Upper lobe of right lung (tissue), 1 donor: ENCODE data around the gene NPY4R2. TPM values are rescaled to one million over a fixed set of nuclear protein-coding genes. Genes with fewer than 3 reads are reported as not detected.
A peak's percentile ranks its signal among the peaks of the same experiment; 100 is the strongest.
"Not testable (repeated sequence)": the region's sequence is repeated elsewhere in the genome, so short reads cannot be mapped to it uniquely, and the experiment has no call there.

Experiments used
- ATAC-seq: fragments of 200-7000 bp; cut with Tn5 transposase; one replicate; pipeline ENCODE4 v1.9.1; 2020; ENCODE audit warnings: mild to moderate bottlenecking, moderate library complexity
- DNase-seq: peaks from one replicate; pipeline ENCODE4 v3.0.0-alpha.2; 2020
- H3K27ac ChIP-seq: fragments of 200-600 bp; one replicate; pipeline ENCODE4 v1.8.0; 2022
- H3K27me3 ChIP-seq: fragments of 200-600 bp; one replicate; pipeline ENCODE4 v1.8.0; 2022; ENCODE audit warnings: mild to moderate bottlenecking
- H3K36me3 ChIP-seq: fragments of 200-600 bp; one replicate; pipeline ENCODE4 v1.8.0; 2022
- H3K4me1 ChIP-seq: fragments of 200-600 bp; one replicate; pipeline ENCODE4 v1.8.0; 2022
- H3K4me3 ChIP-seq: fragments of 200-600 bp; one replicate; pipeline ENCODE4 v1.8.0; 2022; ENCODE audit warnings: mild to moderate bottlenecking
- H3K9me3 ChIP-seq: fragments of 200-600 bp; one replicate; pipeline ENCODE4 v1.8.0; 2022
- intact Hi-C: fragments of 100-400 bp; cut with DNase I; formaldehyde crosslinking; loops from one replicate; pipeline ENCODE4 v1.11.0; 2022
- long read RNA-seq: library from polyadenylated mRNA; unstranded; transcript quantifications from one replicate; pipeline ENCODE4 v2.0.0, GENCODE V29; 2021
- total RNA-seq: library from RNA; stranded (reverse); fragmentation: NEBNext Ultra II Directional; extraction: Animal tissue kit (Norgen Biotek cat#: 25700); gene quantifications from one replicate; pipeline ENCODE4 v1.2.1, GENCODE V29; 2021
- donor health status: DM: no; HTN: yes; CAD: no; lungs with severe emphysema.

NPY4R2 gene
- total RNA-seq = 1.4 TPM
- long read RNA-seq = 0 reads

GRCh38 chr10:47918475-47918874 is at the start of gene NPY4R2:
Gene NPY4R2, plus strand, starts transcription at chr10:47918662. Its CDS starts 3,326 bp downstream, at chr10:47921988.
- ATAC-seq, H3K27me3 ChIP-seq, H3K9me3 ChIP-seq, H3K4me1 ChIP-seq, H3K4me3 ChIP-seq, H3K36me3 ChIP-seq, intact Hi-C loops, H3K27ac ChIP-seq, DNase-seq: not testable (repeated sequence)

DNA sequence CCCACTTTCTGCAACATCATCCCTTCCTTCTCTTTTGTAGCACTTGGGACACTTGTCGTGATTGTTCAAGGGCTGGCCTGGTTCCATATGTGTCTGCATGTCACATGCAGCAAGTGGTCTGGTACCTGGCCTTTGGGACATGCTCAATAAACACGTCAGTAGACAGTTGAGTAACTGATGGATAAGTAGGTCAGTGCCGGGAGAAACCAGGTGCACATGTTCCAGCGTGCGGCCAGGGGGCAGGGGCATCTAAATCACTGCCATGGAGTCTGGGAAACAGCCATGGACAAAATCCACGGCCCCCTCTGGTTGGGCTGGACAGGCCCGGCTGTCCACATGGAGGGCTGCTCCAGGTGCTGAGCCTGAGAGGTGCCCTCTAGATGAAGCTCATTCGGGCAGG is 47.6 kb upstream of the NPY4R2 start:
- H3K27me3 ChIP-seq, H3K9me3 ChIP-seq, H3K4me3 ChIP-seq, H3K4me1 ChIP-seq, DNase-seq, H3K36me3 ChIP-seq, H3K27ac ChIP-seq, intact Hi-C loops: not testable (repeated sequence)
- peak; percentile 50 for ATAC-seq

DNA sequence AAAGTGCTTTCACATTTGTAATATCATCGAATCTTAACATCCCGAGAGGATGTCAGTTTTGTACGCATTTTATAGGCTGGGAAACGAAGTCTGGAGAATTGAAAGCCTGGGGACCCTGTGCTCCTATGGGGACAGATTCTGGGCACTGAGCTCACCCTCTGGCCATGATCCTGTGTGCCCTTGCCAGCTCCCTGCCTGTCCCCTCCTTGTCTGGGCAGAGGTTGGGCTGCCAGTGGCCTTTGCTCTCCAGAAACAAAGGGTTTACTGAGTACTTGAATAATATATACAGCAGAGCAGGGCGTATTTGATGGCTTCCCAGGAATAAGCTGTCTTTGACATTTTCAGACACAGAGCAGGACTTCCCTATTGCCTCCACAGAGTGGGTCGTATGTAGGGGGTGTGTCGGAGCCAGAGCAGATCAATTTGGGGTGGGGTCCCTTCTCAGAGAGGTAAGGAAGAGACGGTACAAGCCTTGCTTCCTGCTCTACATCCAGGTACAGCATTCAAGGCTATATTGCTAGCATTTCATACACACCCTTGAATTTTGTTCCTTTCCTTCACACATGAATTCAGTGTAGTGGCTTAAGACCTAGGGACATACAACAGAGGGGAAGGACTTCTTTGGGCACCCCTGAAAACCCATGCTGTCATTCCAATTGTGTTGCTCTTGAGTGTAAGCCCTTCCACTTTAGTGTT is 46.8 kb upstream of the NPY4R2 start:
- H3K36me3 ChIP-seq, H3K27me3 ChIP-seq, H3K27ac ChIP-seq, DNase-seq, H3K4me3 ChIP-seq, H3K4me1 ChIP-seq, intact Hi-C loops, H3K9me3 ChIP-seq, ATAC-seq: not testable (repeated sequence)

GRCh38 chr10:47872236-47872635 is 46.2 kb upstream of the NPY4R2 start:
- H3K36me3 ChIP-seq, ATAC-seq, DNase-seq, H3K4me1 ChIP-seq, H3K27me3 ChIP-seq, intact Hi-C loops, H3K4me3 ChIP-seq, H3K27ac ChIP-seq, H3K9me3 ChIP-seq: not testable (repeated sequence)

GRCh38 chr10:47884239-47884638 is 34.2 kb upstream of the NPY4R2 start:
- DNase-seq, ATAC-seq, intact Hi-C loops, H3K4me3 ChIP-seq, H3K36me3 ChIP-seq, H3K27ac ChIP-seq, H3K4me1 ChIP-seq, H3K27me3 ChIP-seq, H3K9me3 ChIP-seq: not testable (repeated sequence)

GRCh38 chr10:47884934-47885333 is 33.5 kb upstream of the NPY4R2 start:
- H3K36me3 ChIP-seq, ATAC-seq, H3K27ac ChIP-seq, H3K4me1 ChIP-seq, H3K4me3 ChIP-seq, H3K9me3 ChIP-seq, intact Hi-C loops, DNase-seq, H3K27me3 ChIP-seq: not testable (repeated sequence)

DNA sequence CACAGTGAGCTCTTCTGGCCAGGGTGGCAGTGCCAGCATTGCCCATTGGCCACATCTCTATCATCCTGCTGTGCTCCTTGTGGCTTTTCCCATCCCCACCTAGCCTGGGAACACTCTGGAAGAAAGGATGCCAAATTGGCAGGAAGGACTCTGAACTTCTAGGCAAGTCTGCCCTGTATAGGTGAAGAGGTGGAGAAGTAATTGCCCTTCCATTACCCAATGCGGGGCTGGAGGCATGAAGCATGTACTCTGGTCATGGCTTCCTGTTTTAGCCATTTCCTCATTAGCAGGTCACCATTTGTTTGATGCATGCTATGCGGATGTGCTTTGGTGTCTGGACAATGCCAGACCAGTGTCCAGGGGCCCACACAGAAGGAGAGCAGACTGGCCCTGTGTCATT is 32.1 kb upstream of the NPY4R2 start:
- peak; percentile 15 for ATAC-seq
- H3K4me3 ChIP-seq, intact Hi-C loops, H3K36me3 ChIP-seq, H3K4me1 ChIP-seq, H3K27me3 ChIP-seq, DNase-seq, H3K27ac ChIP-seq, H3K9me3 ChIP-seq: not testable (repeated sequence)

- DNase-seq, H3K9me3 ChIP-seq, H3K27ac ChIP-seq, H3K4me1 ChIP-seq, H3K4me3 ChIP-seq, H3K27me3 ChIP-seq, H3K36me3 ChIP-seq, intact Hi-C loops: not testable (repeated sequence)
- peak; percentile 4 for ATAC-seq
Measured at GRCh38 chr10:47886827-47887226, 31.6 kb upstream of the NPY4R2 start.

GRCh38 chr10:47890737-47891136 is 27.7 kb upstream of the NPY4R2 start:
- H3K4me1 ChIP-seq, H3K36me3 ChIP-seq, H3K9me3 ChIP-seq, DNase-seq, intact Hi-C loops, H3K27ac ChIP-seq, H3K27me3 ChIP-seq, ATAC-seq, H3K4me3 ChIP-seq: not testable (repeated sequence)

DNA sequence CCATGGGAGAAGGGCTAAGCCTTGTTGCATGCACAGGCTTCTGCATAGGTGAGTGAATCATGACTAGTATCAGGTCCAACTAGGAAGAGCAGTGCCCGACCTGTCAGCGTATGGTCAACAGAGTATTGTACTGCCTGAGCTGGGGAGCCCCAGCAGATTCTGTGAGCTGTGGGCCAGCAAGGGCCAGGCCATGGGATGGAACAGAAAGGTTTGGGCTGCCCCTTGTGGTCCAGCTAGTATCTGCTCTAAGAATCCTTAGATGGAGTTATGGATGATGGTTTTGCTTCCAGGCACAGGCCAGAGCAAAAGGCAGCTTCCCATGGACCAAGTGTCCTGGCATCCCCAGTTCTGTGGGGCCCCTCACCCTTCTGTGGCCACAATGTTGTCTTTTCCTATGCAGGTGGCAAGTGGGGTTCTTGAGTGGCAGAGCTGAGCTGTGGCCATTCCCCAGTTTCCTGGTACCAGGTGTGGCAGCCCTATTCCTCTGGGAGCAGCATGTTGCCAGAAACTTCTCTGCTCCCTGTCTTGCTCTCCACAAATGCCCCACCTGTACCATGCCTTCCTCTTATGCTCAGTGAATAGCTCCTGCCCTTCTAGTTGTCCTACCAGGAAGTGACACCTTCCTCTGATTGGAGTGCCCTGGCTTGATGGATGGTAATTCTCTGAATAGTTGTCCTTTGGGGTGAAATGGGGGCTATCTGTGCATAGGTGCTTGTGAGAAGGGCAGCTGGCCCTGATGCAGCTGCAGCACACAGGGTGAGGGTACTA is 25.8 kb upstream of the NPY4R2 start:
- H3K4me3 ChIP-seq, H3K4me1 ChIP-seq, intact Hi-C loops, H3K9me3 ChIP-seq, H3K27me3 ChIP-seq, DNase-seq, H3K36me3 ChIP-seq, H3K27ac ChIP-seq: not testable (repeated sequence)
- peak; percentile 8 for ATAC-seq

DNA sequence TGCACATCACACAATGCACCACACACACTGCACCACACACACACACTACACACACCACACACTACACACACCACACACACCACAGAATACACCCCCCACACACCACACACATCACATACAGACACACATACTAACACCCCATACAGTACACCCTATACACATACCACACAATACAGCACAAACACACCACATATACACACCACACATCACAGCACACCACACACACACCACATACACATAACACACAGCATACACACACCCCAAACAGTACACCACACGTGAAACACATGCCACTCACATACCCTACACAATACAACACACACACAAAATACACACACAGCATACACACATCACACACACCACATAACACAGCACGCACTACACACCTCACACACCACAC is 23.9 kb upstream of the NPY4R2 start:
- intact Hi-C loops = not testable (repeated sequence)
- ATAC-seq = peak; percentile 47

DNA sequence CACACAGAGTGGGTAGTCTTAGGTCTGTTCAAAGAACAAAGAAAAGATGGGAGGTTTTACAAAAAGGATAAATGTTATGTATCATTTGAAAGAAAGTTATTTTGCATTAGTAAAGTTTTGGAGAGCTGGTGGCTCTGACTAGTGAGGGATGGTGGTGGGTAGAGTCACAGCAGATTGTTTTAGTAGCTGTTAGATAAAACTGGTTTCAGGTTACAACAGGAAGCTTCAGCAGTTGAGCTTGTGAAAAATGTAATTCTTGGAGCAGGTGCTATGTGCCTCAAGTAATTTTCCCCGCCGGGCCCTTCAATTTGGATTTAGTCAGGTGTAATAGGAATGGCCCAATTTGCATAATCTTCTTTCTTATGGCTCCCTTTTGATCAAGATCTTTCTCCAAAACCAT is 20.6 kb upstream of the NPY4R2 start:
- H3K27me3 ChIP-seq, H3K4me3 ChIP-seq, H3K36me3 ChIP-seq, H3K27ac ChIP-seq, intact Hi-C loops, H3K4me1 ChIP-seq, DNase-seq, H3K9me3 ChIP-seq, ATAC-seq: not testable (repeated sequence)

More for the DNA sequence above, 23.9 kb upstream of the NPY4R2 start:
- H3K4me3 ChIP-seq, DNase-seq, H3K27me3 ChIP-seq, H3K36me3 ChIP-seq, H3K27ac ChIP-seq, H3K9me3 ChIP-seq, H3K4me1 ChIP-seq: not testable (repeated sequence)

- ATAC-seq = peak; percentile 8
- H3K36me3 ChIP-seq, H3K4me1 ChIP-seq, intact Hi-C loops, H3K4me3 ChIP-seq, H3K27me3 ChIP-seq, H3K27ac ChIP-seq, DNase-seq, H3K9me3 ChIP-seq: not testable (repeated sequence)
Measured at GRCh38 chr10:47909333-47909732, 9.1 kb upstream of the NPY4R2 start.

- peak; percentile 91 for ATAC-seq
- not testable (repeated sequence) for H3K27ac ChIP-seq, DNase-seq
Measured at GRCh38 chr10:47910486-47910885, 8.0 kb upstream of the NPY4R2 start.

More at GRCh38 chr10:47910486-47910885, 8.0 kb upstream of the NPY4R2 start:
- H3K9me3 ChIP-seq, H3K27me3 ChIP-seq, intact Hi-C loops, H3K4me3 ChIP-seq, H3K36me3 ChIP-seq, H3K4me1 ChIP-seq: not testable (repeated sequence)
